ENCODE data around the gene RPS3. TPM values are rescaled to one million over a fixed set of nuclear protein-coding genes. Genes with fewer than 3 reads are reported as not detected.

Gene RPS3
- total and polyA plus RNA-seq, 2 of the 13 experiments (the other 11 are each of a cell fraction or from before 2014, with no cell fraction given): 2,143 to 3,616 TPM

DNA sequence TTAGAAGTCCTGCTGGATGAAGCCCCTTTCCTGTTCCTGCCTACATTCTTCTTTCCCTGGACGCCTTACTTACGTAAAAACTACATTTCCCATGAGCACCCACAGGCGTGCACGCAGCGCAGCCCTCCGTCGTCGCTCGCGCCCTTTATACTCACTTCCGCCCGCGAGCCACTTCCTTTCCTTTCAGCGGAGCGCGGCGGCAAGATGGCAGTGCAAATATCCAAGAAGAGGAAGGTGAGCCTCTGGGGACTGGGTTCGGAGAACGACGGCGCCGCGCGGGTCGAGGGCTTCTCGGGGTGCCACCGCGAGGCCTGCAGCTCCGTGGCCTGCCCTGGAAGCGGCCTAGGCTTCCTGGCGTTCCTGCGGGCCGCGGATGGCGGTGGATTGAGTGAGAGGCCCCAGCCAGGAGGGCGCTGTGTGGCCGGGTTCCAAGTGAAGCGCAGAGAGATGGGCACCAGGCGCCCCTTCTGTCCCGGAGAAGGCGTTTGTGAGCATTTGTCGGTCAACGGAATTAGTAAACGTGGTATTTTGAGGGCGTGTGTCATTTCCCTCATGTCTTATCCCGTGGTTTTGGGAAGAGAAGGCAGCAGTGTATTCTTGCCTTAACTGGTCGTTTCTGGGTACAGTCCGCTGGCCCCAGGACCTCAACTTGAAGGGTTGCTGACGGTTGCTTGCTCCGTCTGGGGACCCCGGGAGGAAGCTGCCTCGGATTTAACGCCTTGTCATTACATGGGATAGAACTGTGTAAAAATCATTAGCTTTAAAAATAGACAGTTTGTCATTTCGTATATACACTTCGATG lies at the start of gene RPS3 (continued):
- TF ChIP-seq, protein P1, sequence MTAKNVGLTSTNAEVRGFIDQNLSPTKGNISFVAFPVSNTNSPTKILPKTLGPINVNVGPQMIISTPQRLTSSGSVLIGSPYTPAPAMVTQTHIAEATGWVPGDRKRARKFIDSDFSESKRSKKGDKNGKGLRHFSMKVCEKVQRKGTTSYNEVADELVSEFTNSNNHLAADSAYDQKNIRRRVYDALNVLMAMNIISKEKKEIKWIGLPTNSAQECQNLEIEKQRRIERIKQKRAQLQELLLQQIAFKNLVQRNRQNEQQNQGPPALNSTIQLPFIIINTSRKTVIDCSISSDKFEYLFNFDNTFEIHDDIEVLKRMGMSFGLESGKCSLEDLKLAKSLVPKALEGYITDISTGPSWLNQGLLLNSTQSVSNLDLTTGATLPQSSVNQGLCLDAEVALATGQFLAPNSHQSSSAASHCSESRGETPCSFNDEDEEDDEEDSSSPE (CRISPR knock-in tag; IDR thresholded peaks at IDR 0.05): peak; percentile 95
- TF ChIP-seq ZNF577 (CRISPR knock-in tag; IDR thresholded peaks at IDR 0.05; ENCODE audit: borderline replicate concordance, low read depth) (peak; percentile 85; the same call in 1 of the 2 replicates), KDM3A (CRISPR knock-in tag; IDR thresholded peaks at IDR 0.05; ENCODE audit: low read depth) (peak; percentile 82; the same call in 1 of the 2 replicates), ZSCAN21 (CRISPR knock-in tag; IDR thresholded peaks at IDR 0.05; ENCODE audit: borderline replicate concordance) (peak; percentile 43; the same call in 1 of the 2 replicates), TBP (CRISPR knock-in tag; IDR thresholded peaks at IDR 0.05) (no peak), HMG20B (CRISPR knock-in tag; conservative IDR thresholded peaks at IDR 0.05) (no peak), ETV6 (CRISPR knock-in tag; conservative IDR thresholded peaks at IDR 0.05) (peak; percentile 87; the same call in 1 of the 2 replicates), JUNB (CRISPR knock-in tag; IDR thresholded peaks at IDR 0.05; ENCODE audit: borderline replicate concordance) (no peak), BRD4 (CRISPR knock-in tag; IDR thresholded peaks at IDR 0.05) (peak; percentile 98), JUND (CRISPR knock-in tag; IDR thresholded peaks at IDR 0.05) (peak; percentile 66; the same call in 1 of the 2 replicates), FOXK2 (IDR thresholded peaks at IDR 0.05) (no peak), MTA1 (CRISPR knock-in tag; IDR thresholded peaks at IDR 0.05; ENCODE audit: borderline replicate concordance) (no peak), PHB2 (IDR thresholded peaks at IDR 0.05; ENCODE audit: partially characterized antibody) (no peak), FIP1L1 (IDR thresholded peaks at IDR 0.05; ENCODE audit: borderline replicate concordance, insufficient read depth, low read depth, low read length) (peak; percentile 87; the same call in 1 of the 2 replicates), ZSCAN22 (CRISPR knock-in tag; IDR thresholded peaks at IDR 0.05) (no peak), ZNF530 (CRISPR knock-in tag; IDR thresholded peaks at IDR 0.05; ENCODE audit: low read depth) (no peak), TGIF2 (CRISPR knock-in tag; IDR thresholded peaks at IDR 0.05) (peak; percentile 77; the same call in 1 of the 2 replicates)
- TF ChIP-seq, protein P2, sequence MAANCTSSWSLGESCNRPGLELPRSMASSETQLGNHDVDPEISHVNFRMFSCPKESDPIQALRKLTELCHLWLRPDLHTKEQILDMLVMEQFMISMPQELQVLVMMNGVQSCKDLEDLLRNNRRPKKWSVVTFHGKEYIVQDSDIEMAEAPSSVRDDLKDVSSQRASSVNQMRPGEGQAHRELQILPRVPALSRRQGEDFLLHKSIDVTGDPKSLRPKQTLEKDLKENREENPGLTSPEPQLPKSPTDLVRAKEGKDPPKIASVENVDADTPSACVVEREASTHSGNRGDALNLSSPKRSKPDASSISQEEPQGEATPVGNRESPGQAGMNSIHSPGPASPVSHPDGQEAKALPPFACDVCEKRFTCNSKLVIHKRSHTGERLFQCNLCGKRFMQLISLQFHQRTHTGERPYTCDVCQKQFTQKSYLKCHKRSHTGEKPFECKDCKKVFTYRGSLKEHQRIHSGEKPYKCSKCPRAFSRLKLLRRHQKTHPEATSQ (CRISPR knock-in tag; IDR thresholded peaks at IDR 0.05; ENCODE audit: borderline replicate concordance): peak; percentile 93
- TF ChIP-seq, protein P3, sequence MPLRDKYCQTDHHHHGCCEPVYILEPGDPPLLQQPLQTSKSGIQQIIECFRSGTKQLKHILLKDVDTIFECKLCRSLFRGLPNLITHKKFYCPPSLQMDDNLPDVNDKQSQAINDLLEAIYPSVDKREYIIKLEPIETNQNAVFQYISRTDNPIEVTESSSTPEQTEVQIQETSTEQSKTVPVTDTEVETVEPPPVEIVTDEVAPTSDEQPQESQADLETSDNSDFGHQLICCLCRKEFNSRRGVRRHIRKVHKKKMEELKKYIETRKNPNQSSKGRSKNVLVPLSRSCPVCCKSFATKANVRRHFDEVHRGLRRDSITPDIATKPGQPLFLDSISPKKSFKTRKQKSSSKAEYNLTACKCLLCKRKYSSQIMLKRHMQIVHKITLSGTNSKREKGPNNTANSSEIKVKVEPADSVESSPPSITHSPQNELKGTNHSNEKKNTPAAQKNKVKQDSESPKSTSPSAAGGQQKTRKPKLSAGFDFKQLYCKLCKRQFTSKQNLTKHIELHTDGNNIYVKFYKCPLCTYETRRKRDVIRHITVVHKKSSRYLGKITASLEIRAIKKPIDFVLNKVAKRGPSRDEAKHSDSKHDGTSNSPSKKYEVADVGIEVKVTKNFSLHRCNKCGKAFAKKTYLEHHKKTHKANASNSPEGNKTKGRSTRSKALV (CRISPR knock-in tag; IDR thresholded peaks at IDR 0.05): 0 out of 2 replicates have a peak, but pooled peaks have one; percentile 20
- TF ChIP-seq, protein P4, sequence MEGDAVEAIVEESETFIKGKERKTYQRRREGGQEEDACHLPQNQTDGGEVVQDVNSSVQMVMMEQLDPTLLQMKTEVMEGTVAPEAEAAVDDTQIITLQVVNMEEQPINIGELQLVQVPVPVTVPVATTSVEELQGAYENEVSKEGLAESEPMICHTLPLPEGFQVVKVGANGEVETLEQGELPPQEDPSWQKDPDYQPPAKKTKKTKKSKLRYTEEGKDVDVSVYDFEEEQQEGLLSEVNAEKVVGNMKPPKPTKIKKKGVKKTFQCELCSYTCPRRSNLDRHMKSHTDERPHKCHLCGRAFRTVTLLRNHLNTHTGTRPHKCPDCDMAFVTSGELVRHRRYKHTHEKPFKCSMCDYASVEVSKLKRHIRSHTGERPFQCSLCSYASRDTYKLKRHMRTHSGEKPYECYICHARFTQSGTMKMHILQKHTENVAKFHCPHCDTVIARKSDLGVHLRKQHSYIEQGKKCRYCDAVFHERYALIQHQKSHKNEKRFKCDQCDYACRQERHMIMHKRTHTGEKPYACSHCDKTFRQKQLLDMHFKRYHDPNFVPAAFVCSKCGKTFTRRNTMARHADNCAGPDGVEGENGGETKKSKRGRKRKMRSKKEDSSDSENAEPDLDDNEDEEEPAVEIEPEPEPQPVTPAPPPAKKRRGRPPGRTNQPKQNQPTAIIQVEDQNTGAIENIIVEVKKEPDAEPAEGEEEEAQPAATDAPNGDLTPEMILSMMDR (CRISPR knock-in tag; IDR thresholded peaks at IDR 0.05): peak; percentile 65
- TF ChIP-seq, protein P5, sequence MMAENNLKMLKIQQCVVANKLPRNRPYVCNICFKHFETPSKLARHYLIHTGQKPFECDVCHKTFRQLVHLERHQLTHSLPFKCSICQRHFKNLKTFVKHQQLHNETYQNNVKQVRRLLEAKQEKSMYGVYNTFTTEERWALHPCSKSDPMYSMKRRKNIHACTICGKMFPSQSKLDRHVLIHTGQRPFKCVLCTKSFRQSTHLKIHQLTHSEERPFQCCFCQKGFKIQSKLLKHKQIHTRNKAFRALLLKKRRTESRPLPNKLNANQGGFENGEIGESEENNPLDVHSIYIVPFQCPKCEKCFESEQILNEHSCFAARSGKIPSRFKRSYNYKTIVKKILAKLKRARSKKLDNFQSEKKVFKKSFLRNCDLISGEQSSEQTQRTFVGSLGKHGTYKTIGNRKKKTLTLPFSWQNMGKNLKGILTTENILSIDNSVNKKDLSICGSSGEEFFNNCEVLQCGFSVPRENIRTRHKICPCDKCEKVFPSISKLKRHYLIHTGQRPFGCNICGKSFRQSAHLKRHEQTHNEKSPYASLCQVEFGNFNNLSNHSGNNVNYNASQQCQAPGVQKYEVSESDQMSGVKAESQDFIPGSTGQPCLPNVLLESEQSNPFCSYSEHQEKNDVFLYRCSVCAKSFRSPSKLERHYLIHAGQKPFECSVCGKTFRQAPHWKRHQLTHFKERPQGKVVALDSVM (CRISPR knock-in tag; IDR thresholded peaks at IDR 0.05): no peak

Measured in HepG2 (cell line).